Measurements from ENCODE around the gene LRRC32. TPM values are rescaled to one million over a fixed set of nuclear protein-coding genes. Genes with fewer than 3 reads are reported as not detected.

LRRC32 gene
- polyA plus RNA-seq, 2 of the 4 experiments (the other 2 are of a cell fraction) = 0.25 to 0.62 TPM

DNA sequence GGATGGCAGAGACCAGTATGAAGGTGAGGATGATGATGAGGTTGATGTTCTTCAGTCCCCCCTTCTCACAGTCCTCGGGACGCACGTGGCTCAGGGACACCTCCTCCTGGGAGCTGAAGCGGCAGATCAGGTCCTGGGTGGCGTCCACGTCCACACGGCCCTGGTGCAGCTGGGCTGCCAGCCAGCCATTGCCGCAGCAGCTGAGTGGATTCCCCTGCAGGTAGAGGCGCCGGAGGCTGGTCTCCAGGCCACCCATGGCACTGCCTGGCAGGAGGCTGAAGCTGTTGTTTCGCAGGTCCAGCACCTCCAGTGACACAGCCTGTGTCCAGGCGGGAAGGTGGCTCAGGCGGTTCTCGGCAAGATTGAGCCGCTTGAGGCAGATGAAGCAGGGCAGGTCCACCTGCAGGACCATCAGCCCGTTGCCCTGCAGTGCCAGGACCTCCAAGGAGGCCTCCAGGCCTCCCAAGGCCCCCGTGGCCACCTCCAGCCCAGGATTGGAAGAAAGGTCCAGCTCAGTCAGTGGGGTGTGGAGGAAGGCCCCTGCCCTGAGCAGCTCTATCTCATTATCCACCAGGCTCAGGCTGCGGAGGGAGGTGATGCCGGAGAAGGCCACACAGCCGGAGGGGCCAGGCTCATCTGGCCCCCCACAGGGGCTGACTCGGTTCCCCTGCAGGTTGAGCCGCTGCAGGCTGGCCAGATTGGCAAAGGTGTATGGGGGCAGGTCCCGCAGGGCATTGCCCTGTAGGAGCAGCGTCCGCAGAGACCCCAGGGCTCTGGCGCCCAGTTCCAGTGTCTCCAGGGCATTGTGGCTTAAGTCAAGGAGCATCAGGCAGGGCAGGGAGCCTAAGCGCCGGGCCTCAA lies 10.6 kb downstream of the LRRC32 start:
- TF ChIP-seq, protein P1, sequence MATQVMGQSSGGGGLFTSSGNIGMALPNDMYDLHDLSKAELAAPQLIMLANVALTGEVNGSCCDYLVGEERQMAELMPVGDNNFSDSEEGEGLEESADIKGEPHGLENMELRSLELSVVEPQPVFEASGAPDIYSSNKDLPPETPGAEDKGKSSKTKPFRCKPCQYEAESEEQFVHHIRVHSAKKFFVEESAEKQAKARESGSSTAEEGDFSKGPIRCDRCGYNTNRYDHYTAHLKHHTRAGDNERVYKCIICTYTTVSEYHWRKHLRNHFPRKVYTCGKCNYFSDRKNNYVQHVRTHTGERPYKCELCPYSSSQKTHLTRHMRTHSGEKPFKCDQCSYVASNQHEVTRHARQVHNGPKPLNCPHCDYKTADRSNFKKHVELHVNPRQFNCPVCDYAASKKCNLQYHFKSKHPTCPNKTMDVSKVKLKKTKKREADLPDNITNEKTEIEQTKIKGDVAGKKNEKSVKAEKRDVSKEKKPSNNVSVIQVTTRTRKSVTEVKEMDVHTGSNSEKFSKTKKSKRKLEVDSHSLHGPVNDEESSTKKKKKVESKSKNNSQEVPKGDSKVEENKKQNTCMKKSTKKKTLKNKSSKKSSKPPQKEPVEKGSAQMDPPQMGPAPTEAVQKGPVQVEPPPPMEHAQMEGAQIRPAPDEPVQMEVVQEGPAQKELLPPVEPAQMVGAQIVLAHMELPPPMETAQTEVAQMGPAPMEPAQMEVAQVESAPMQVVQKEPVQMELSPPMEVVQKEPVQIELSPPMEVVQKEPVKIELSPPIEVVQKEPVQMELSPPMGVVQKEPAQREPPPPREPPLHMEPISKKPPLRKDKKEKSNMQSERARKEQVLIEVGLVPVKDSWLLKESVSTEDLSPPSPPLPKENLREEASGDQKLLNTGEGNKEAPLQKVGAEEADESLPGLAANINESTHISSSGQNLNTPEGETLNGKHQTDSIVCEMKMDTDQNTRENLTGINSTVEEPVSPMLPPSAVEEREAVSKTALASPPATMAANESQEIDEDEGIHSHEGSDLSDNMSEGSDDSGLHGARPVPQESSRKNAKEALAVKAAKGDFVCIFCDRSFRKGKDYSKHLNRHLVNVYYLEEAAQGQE (IDR thresholded peaks at IDR 0.05) = no peak
- TF ChIP-seq HOXB5 (CRISPR knock-in tag; IDR thresholded peaks at IDR 0.05) = no peak
- TF ChIP-seq KDM1A (IDR thresholded peaks at IDR 0.05; ENCODE audit: low read depth) = no peak
- TF ChIP-seq, protein P2, sequence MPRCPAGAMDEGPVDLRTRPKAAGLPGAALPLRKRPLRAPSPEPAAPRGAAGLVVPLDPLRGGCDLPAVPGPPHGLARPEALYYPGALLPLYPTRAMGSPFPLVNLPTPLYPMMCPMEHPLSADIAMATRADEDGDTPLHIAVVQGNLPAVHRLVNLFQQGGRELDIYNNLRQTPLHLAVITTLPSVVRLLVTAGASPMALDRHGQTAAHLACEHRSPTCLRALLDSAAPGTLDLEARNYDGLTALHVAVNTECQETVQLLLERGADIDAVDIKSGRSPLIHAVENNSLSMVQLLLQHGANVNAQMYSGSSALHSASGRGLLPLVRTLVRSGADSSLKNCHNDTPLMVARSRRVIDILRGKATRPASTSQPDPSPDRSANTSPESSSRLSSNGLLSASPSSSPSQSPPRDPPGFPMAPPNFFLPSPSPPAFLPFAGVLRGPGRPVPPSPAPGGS (IDR thresholded peaks at IDR 0.05) = no peak
- TF ChIP-seq FOXS1 (CRISPR knock-in tag; IDR thresholded peaks at IDR 0.05) = no peak
- no peak for TF ChIP-seq HOXA7 (CRISPR knock-in tag; IDR thresholded peaks at IDR 0.05)
- TF ChIP-seq CBX8 (IDR thresholded peaks at IDR 0.05) = no peak
- no peak for TF ChIP-seq FOSB (CRISPR knock-in tag; IDR thresholded peaks at IDR 0.05)
- no peak for TF ChIP-seq ZNF302 (CRISPR knock-in tag; IDR thresholded peaks at IDR 0.05)
- TF ChIP-seq CHD2 (IDR thresholded peaks at IDR 0.05; ENCODE audit: low read length, partially characterized antibody) = no peak
- no peak for TF ChIP-seq CEBPB (IDR thresholded peaks at IDR 0.05)
- no peak for TF ChIP-seq NPAS2 (CRISPR knock-in tag; IDR thresholded peaks at IDR 0.05; ENCODE audit: borderline replicate concordance)
- no peak for TF ChIP-seq NR3C1 (IDR thresholded peaks at IDR 0.05)
- no peak for TF ChIP-seq GATA3 (IDR thresholded peaks at IDR 0.05; ENCODE audit: borderline replicate concordance)
- no peak for TF ChIP-seq ZSCAN20 (CRISPR knock-in tag; IDR thresholded peaks at IDR 0.05)
- TF ChIP-seq, protein P3, sequence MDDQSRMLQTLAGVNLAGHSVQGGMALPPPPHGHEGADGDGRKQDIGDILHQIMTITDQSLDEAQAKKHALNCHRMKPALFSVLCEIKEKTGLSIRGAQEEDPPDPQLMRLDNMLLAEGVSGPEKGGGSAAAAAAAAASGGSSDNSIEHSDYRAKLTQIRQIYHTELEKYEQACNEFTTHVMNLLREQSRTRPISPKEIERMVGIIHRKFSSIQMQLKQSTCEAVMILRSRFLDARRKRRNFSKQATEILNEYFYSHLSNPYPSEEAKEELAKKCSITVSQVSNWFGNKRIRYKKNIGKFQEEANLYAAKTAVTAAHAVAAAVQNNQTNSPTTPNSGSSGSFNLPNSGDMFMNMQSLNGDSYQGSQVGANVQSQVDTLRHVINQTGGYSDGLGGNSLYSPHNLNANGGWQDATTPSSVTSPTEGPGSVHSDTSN (IDR thresholded peaks at IDR 0.05) = no peak
- TF ChIP-seq RCOR1 (IDR thresholded peaks at IDR 0.05; ENCODE audit: low read depth, low read length) = no peak
- TF ChIP-seq KDM5A (IDR thresholded peaks at IDR 0.05) = no peak
- TF ChIP-seq RNF2 (IDR thresholded peaks at IDR 0.05; ENCODE audit: borderline replicate concordance, low read depth) = no peak
- no peak for TF ChIP-seq HOXB13 (CRISPR knock-in tag; IDR thresholded peaks at IDR 0.05; ENCODE audit: low read depth)
- ChIA-PET POLR2A (no interaction called here), CTCF (no interaction called here)
- Histone ChIP-seq H3K9me3 (no peaks in the 10 kb centered on the region), H3K27ac (no peak overlapping the region), H3K4me1 (no peaks in the 10 kb centered on the region), H3K4me3 (no peak overlapping the region), H3K4me2 (no peak overlapping the region)
- DNase-seq (ENCODE audit: low read depth in 1 of 2, low spot score in 1 of 2) (no peak), ATAC-seq (no peak), FAIRE-seq (no peak)
- WGBS (ENCODE audit: missing lambda C conversion rate) = 78% methylated on average over 23 of the region's 28 CpGs

All from A549 (cell line).